ENCODE results near the gene MAEA. TPM values are rescaled to one million over a fixed set of nuclear protein-coding genes. Genes with fewer than 3 reads are reported as not detected.

Gene MAEA
- total and polyA plus RNA-seq, 4 donors, result 20.9 to 33.9 (median 29.8) TPM

DNA sequence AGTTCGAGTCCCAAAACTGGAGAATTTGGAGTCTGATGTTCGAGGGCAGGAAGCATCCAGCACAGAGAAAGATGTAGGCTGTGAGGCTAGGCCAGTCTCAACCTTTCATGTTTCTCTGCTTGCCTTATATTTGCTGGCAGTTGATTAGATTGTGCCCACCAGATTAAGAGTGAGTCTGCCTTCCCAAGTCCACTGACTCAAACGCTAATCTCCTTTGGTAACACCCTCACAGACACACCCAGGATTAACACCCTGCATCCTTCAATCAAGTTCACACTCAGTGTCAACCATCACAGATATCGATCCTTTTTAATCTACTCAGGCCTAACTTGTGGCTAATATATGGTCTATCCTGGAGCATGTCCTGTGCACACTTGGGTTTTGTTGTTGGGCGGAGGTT, 18.0 kb upstream of the MAEA start (continued):
- TF ChIP-seq TAF1 (conservative IDR thresholded peaks at IDR 0.05) (no peak), HNF4G (IDR thresholded peaks at IDR 0.05) (no peak), FOXA2 (IDR thresholded peaks at IDR 0.05) (no peak)
- TF ChIP-seq, protein P1, sequence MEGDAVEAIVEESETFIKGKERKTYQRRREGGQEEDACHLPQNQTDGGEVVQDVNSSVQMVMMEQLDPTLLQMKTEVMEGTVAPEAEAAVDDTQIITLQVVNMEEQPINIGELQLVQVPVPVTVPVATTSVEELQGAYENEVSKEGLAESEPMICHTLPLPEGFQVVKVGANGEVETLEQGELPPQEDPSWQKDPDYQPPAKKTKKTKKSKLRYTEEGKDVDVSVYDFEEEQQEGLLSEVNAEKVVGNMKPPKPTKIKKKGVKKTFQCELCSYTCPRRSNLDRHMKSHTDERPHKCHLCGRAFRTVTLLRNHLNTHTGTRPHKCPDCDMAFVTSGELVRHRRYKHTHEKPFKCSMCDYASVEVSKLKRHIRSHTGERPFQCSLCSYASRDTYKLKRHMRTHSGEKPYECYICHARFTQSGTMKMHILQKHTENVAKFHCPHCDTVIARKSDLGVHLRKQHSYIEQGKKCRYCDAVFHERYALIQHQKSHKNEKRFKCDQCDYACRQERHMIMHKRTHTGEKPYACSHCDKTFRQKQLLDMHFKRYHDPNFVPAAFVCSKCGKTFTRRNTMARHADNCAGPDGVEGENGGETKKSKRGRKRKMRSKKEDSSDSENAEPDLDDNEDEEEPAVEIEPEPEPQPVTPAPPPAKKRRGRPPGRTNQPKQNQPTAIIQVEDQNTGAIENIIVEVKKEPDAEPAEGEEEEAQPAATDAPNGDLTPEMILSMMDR (IDR thresholded peaks at IDR 0.05; ENCODE audit: low read depth, low read length, missing input control), result no peak

- 73% methylated on average over 9 of the region's 9 CpGs for WGBS
- DNase-seq (ENCODE audit: low spot score), result no peak
Measured at GRCh38 chr4:1274871-1275270, 14.8 kb upstream of the MAEA start.

More at GRCh38 chr4:1274871-1275270, 14.8 kb upstream of the MAEA start:
- no peak overlapping the region for H3K27ac ChIP-seq (ENCODE audit: low read depth in 1 of 2, low read length in 2 of 2)
- H3K4me1 ChIP-seq (ENCODE audit: control insufficient read depth in 4 of 4, insufficient read depth in 4 of 4, low read length in 3 of 4), result no peaks in the 10 kb centered on the region
- H3K4me3 ChIP-seq (ENCODE audit: low read depth in 1 of 3, low read length in 3 of 3), result no peak overlapping the region
- no peaks in the 10 kb centered on the region for H3K9me3 ChIP-seq (ENCODE audit: control insufficient read depth in 4 of 4, low read length in 3 of 4)
- TF ChIP-seq ZBTB33 (IDR thresholded peaks at IDR 0.05), result no peak
- no peak for TF ChIP-seq ATF3 (IDR thresholded peaks at IDR 0.05)
- no peak for TF ChIP-seq YY1 (IDR thresholded peaks at IDR 0.05)
- TF ChIP-seq HNF4A (conservative IDR thresholded peaks at IDR 0.05), result no peak
- TF ChIP-seq EGR1 (IDR thresholded peaks at IDR 0.05; ENCODE audit: low read depth in 2 of 2), result no peak
- TF ChIP-seq FOXA1 (IDR thresholded peaks at IDR 0.05), result no peak
- no peak for TF ChIP-seq GABPA (IDR thresholded peaks at IDR 0.05 in 1 of 2, conservative IDR thresholded peaks at IDR 0.05 in 1 of 2)
- TF ChIP-seq NR2F2 (IDR thresholded peaks at IDR 0.05), result no peak
- TF ChIP-seq, protein P2, sequence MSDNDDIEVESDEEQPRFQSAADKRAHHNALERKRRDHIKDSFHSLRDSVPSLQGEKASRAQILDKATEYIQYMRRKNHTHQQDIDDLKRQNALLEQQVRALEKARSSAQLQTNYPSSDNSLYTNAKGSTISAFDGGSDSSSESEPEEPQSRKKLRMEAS (IDR thresholded peaks at IDR 0.05), result no peak
- TF ChIP-seq TAF1 (conservative IDR thresholded peaks at IDR 0.05), result no peak
- TF ChIP-seq SP1 (IDR thresholded peaks at IDR 0.05), result no peak
- TF ChIP-seq FOXA2 (IDR thresholded peaks at IDR 0.05), result no peak
- TF ChIP-seq, protein P3, sequence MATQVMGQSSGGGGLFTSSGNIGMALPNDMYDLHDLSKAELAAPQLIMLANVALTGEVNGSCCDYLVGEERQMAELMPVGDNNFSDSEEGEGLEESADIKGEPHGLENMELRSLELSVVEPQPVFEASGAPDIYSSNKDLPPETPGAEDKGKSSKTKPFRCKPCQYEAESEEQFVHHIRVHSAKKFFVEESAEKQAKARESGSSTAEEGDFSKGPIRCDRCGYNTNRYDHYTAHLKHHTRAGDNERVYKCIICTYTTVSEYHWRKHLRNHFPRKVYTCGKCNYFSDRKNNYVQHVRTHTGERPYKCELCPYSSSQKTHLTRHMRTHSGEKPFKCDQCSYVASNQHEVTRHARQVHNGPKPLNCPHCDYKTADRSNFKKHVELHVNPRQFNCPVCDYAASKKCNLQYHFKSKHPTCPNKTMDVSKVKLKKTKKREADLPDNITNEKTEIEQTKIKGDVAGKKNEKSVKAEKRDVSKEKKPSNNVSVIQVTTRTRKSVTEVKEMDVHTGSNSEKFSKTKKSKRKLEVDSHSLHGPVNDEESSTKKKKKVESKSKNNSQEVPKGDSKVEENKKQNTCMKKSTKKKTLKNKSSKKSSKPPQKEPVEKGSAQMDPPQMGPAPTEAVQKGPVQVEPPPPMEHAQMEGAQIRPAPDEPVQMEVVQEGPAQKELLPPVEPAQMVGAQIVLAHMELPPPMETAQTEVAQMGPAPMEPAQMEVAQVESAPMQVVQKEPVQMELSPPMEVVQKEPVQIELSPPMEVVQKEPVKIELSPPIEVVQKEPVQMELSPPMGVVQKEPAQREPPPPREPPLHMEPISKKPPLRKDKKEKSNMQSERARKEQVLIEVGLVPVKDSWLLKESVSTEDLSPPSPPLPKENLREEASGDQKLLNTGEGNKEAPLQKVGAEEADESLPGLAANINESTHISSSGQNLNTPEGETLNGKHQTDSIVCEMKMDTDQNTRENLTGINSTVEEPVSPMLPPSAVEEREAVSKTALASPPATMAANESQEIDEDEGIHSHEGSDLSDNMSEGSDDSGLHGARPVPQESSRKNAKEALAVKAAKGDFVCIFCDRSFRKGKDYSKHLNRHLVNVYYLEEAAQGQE (IDR thresholded peaks at IDR 0.05), result no peak
- TF ChIP-seq RXRA (IDR thresholded peaks at IDR 0.05), result no peak
- TF ChIP-seq, protein P1 (IDR thresholded peaks at IDR 0.05; ENCODE audit: low read depth, low read length, missing input control), result no peak
- TF ChIP-seq JUND (IDR thresholded peaks at IDR 0.05), result no peak
- H3K27me3 ChIP-seq (ENCODE audit: control insufficient read depth in 4 of 4, insufficient read depth in 4 of 4, low read length in 3 of 4), result no peaks in the 10 kb centered on the region
- no peaks in the 10 kb centered on the region for H3K36me3 ChIP-seq (ENCODE audit: control insufficient read depth in 4 of 4, insufficient read depth in 3 of 4, low read depth in 1 of 4, low read length in 3 of 4)
- no peak overlapping the region for H3K9ac ChIP-seq (ENCODE audit: low read depth in 1 of 2, low read length in 2 of 2)

All from liver (tissue), 9 donors.